K562 (cell line): ENCODE data around the gene B3GALT6. TPM values are rescaled to one million over a fixed set of nuclear protein-coding genes. Genes with fewer than 3 reads are reported as not detected.

ENCODE experiments used
- CBFA2T2 ChIP-seq: fragments of 450-650 bp; conservative IDR thresholded peaks from 2 replicates; pipeline ENCODE4 v1.6.1; 2017; ENCODE audit warnings: mild to moderate bottlenecking
- FOXA3 ChIP-seq, 2 experiments: fragments of 450-650 bp in 1 of 2; sonication (generic) in 1 of 2; formaldehyde crosslinking; IDR thresholded peaks in 1 of 2; conservative IDR thresholded peaks in 1 of 2; 2 replicates each; pipeline versions ENCODE4 v1.4.0 to v1.8.0; 2020 to 2022; ENCODE audit warnings: mild to moderate bottlenecking in 2 of 2, missing genetic modification reagents in 1 of 2
- GATAD2A ChIP-seq: fragments of 450-650 bp; IDR thresholded peaks from 2 replicates; pipeline ENCODE4 v1.6.1; 2017
- HDAC2 ChIP-seq: fragments of 450-650 bp; IDR thresholded peaks from 2 replicates; pipeline ENCODE4 v1.6.1; 2016; ENCODE audit warnings: mild to moderate bottlenecking
- HMG20A ChIP-seq: fragments of 450-650 bp; formaldehyde crosslinking; conservative IDR thresholded peaks from 2 replicates; pipeline ENCODE4 v1.4.0; 2020; ENCODE audit warnings: mild to moderate bottlenecking, mixed read lengths
- HMG20B ChIP-seq: fragments of 250-450 bp; sonication (Bioruptor Pico); IDR thresholded peaks from 2 replicates; pipeline ENCODE4 v1.5.0; 2021; ENCODE audit warnings: mild to moderate bottlenecking
- MAFK ChIP-seq: IDR thresholded peaks from 2 replicates; pipeline ENCODE4 v1.6.1; 2011; ENCODE audit warnings: low read length, improper control_type of control experiment
- NR1H2 ChIP-seq: sonication (generic); formaldehyde crosslinking; IDR thresholded peaks from 2 replicates; pipeline ENCODE4 v1.4.0; 2020; ENCODE audit warnings: mild to moderate bottlenecking, missing genetic modification reagents
- PCBP1 ChIP-seq: fragments of 200-400 bp; formaldehyde crosslinking; IDR thresholded peaks from 2 replicates; pipeline ENCODE4 v1.6.1; 2018; ENCODE audit warnings: mild to moderate bottlenecking, low read depth, low read length; ENCODE audit not compliant: poor library complexity, severe bottlenecking
- PCBP2 ChIP-seq: fragments of 200-400 bp; formaldehyde crosslinking; IDR thresholded peaks from 2 replicates; pipeline ENCODE4 v1.6.1; 2018; ENCODE audit warnings: low read length, low read depth, mild to moderate bottlenecking, moderate library complexity; ENCODE audit not compliant: poor library complexity, severe bottlenecking
- POLR2H ChIP-seq: IDR thresholded peaks from 2 replicates; pipeline ENCODE4 v1.6.1; 2016; ENCODE audit warnings: missing genetic modification characterization, low read depth, mild to moderate bottlenecking, control low read depth, missing compliant biosample characterization, moderate library complexity
- PPARD ChIP-seq: fragments of 250-450 bp; sonication (Bioruptor Pico); IDR thresholded peaks from 2 replicates; pipeline ENCODE4 v1.8.0; 2022; ENCODE audit warnings: inconsistent platforms, mild to moderate bottlenecking, moderate library complexity
- ZEB2 ChIP-seq: fragments of 450-650 bp; IDR thresholded peaks from 2 replicates; pipeline ENCODE4 v1.6.1; 2016
- ZNF12 ChIP-seq: sonication (generic); formaldehyde crosslinking; IDR thresholded peaks from 2 replicates; pipeline ENCODE4 v1.4.0; 2020; ENCODE audit warnings: mild to moderate bottlenecking, missing genetic modification reagents
- ZNF232 ChIP-seq: sonication (generic); formaldehyde crosslinking; IDR thresholded peaks from 2 replicates; pipeline ENCODE4 v1.8.0; 2022; ENCODE audit warnings: mild to moderate bottlenecking, missing genetic modification reagents
- polyA plus RNA-seq, 8 experiments: library from polyadenylated mRNA; depleted of rRNA in 4 of 8; stranded (reverse) in 5 of 8; unstranded in 3 of 8; fragments of >200 nt; fragmentation: Nextera tagmentation in 2 of 8; fragmentation: Illumina TruSeq in 1 of 8; extraction: Ambion mirVana in 2 of 8; extraction: Trizol in 1 of 8; gene quantifications; 2 replicates each; pipeline versions ENCODE4 v1.2.1 to v1.2.3, GENCODE V29; 2011 to 2014; ENCODE audit warnings: inconsistent platforms in 1 of 8, missing spikeins in 1 of 8
- total RNA-seq, 7 experiments: library from RNA; depleted of rRNA in 6 of 7; stranded (reverse); fragments of >200 nt in 6 of 7; fragmentation: Illumina TruSeq in 2 of 7; extraction: Trizol in 2 of 7; gene quantifications; 2 replicates each; pipeline versions ENCODE4 v1.2.1 to v1.2.3, GENCODE V29; 2011 to 2021; ENCODE audit warnings: low replicate concordance in 1 of 7
- TF ChIP-seq, protein P1 (sequence below): fragments of 200-600 bp; sonication (generic); IDR thresholded peaks from one replicate; pipeline ENCODE4 v1.6.1; 2012; ENCODE audit warnings: mild to moderate bottlenecking, low read depth, low read length, inconsistent platforms
- TF ChIP-seq, protein P2 (sequence below): sonication (generic); formaldehyde crosslinking; IDR thresholded peaks from 2 replicates; pipeline ENCODE4 v1.8.0; 2022; ENCODE audit warnings: mild to moderate bottlenecking, missing genetic modification reagents

Gene B3GALT6
- total and polyA plus RNA-seq, 9 of the 15 experiments (the other 6 are each of a cell fraction or from before 2014, with no cell fraction given) = 0.68 to 29.8 (median 9.9) TPM

DNA sequence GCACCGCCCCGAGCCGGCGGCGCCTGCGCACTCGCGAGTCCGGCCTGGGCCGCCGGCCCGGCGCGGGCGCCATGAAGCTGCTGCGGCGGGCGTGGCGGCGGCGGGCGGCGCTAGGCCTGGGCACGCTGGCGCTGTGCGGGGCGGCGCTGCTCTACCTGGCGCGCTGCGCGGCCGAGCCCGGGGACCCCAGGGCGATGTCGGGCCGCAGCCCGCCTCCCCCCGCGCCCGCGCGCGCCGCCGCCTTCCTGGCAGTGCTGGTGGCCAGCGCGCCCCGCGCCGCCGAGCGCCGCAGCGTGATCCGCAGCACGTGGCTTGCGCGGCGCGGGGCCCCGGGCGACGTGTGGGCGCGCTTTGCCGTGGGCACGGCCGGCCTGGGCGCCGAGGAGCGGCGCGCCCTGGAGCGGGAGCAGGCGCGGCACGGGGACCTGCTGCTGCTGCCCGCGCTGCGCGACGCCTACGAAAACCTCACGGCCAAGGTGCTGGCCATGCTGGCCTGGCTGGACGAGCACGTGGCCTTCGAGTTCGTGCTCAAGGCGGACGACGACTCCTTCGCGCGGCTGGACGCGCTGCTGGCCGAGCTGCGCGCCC lies at the start of gene B3GALT6 (continued):
- TF ChIP-seq, protein P1, sequence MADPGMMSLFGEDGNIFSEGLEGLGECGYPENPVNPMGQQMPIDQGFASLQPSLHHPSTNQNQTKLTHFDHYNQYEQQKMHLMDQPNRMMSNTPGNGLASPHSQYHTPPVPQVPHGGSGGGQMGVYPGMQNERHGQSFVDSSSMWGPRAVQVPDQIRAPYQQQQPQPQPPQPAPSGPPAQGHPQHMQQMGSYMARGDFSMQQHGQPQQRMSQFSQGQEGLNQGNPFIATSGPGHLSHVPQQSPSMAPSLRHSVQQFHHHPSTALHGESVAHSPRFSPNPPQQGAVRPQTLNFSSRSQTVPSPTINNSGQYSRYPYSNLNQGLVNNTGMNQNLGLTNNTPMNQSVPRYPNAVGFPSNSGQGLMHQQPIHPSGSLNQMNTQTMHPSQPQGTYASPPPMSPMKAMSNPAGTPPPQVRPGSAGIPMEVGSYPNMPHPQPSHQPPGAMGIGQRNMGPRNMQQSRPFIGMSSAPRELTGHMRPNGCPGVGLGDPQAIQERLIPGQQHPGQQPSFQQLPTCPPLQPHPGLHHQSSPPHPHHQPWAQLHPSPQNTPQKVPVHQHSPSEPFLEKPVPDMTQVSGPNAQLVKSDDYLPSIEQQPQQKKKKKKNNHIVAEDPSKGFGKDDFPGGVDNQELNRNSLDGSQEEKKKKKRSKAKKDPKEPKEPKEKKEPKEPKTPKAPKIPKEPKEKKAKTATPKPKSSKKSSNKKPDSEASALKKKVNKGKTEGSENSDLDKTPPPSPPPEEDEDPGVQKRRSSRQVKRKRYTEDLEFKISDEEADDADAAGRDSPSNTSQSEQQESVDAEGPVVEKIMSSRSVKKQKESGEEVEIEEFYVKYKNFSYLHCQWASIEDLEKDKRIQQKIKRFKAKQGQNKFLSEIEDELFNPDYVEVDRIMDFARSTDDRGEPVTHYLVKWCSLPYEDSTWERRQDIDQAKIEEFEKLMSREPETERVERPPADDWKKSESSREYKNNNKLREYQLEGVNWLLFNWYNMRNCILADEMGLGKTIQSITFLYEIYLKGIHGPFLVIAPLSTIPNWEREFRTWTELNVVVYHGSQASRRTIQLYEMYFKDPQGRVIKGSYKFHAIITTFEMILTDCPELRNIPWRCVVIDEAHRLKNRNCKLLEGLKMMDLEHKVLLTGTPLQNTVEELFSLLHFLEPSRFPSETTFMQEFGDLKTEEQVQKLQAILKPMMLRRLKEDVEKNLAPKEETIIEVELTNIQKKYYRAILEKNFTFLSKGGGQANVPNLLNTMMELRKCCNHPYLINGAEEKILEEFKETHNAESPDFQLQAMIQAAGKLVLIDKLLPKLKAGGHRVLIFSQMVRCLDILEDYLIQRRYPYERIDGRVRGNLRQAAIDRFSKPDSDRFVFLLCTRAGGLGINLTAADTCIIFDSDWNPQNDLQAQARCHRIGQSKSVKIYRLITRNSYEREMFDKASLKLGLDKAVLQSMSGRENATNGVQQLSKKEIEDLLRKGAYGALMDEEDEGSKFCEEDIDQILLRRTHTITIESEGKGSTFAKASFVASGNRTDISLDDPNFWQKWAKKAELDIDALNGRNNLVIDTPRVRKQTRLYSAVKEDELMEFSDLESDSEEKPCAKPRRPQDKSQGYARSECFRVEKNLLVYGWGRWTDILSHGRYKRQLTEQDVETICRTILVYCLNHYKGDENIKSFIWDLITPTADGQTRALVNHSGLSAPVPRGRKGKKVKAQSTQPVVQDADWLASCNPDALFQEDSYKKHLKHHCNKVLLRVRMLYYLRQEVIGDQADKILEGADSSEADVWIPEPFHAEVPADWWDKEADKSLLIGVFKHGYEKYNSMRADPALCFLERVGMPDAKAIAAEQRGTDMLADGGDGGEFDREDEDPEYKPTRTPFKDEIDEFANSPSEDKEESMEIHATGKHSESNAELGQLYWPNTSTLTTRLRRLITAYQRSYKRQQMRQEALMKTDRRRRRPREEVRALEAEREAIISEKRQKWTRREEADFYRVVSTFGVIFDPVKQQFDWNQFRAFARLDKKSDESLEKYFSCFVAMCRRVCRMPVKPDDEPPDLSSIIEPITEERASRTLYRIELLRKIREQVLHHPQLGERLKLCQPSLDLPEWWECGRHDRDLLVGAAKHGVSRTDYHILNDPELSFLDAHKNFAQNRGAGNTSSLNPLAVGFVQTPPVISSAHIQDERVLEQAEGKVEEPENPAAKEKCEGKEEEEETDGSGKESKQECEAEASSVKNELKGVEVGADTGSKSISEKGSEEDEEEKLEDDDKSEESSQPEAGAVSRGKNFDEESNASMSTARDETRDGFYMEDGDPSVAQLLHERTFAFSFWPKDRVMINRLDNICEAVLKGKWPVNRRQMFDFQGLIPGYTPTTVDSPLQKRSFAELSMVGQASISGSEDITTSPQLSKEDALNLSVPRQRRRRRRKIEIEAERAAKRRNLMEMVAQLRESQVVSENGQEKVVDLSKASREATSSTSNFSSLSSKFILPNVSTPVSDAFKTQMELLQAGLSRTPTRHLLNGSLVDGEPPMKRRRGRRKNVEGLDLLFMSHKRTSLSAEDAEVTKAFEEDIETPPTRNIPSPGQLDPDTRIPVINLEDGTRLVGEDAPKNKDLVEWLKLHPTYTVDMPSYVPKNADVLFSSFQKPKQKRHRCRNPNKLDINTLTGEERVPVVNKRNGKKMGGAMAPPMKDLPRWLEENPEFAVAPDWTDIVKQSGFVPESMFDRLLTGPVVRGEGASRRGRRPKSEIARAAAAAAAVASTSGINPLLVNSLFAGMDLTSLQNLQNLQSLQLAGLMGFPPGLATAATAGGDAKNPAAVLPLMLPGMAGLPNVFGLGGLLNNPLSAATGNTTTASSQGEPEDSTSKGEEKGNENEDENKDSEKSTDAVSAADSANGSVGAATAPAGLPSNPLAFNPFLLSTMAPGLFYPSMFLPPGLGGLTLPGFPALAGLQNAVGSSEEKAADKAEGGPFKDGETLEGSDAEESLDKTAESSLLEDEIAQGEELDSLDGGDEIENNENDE = no peak
- TF ChIP-seq HDAC2 = no peak
- TF ChIP-seq ZNF12 (CRISPR knock-in tag) = no peak
- no peak for TF ChIP-seq CBFA2T2
- TF ChIP-seq PCBP2 = no peak
- no peak for TF ChIP-seq ZNF232 (CRISPR knock-in tag)
- no peak for TF ChIP-seq HMG20A (CRISPR knock-in tag)
- TF ChIP-seq PPARD = no peak
- no peak for TF ChIP-seq PCBP1
- TF ChIP-seq ZEB2 = no peak
- no peak for TF ChIP-seq HMG20B (CRISPR knock-in tag)
- TF ChIP-seq POLR2H = no peak
- no peak for TF ChIP-seq NR1H2 (CRISPR knock-in tag)
- no peak for TF ChIP-seq MAFK
- TF ChIP-seq GATAD2A = no peak
- peak in 1 of 2 experiments; percentile 51; a peak in 1 of 4 replicates for TF ChIP-seq FOXA3 (CRISPR knock-in tag; conservative IDR thresholded peaks at IDR 0.05 in 1 of 2, IDR thresholded peaks at IDR 0.05 in 1 of 2)
- TF ChIP-seq, protein P2, sequence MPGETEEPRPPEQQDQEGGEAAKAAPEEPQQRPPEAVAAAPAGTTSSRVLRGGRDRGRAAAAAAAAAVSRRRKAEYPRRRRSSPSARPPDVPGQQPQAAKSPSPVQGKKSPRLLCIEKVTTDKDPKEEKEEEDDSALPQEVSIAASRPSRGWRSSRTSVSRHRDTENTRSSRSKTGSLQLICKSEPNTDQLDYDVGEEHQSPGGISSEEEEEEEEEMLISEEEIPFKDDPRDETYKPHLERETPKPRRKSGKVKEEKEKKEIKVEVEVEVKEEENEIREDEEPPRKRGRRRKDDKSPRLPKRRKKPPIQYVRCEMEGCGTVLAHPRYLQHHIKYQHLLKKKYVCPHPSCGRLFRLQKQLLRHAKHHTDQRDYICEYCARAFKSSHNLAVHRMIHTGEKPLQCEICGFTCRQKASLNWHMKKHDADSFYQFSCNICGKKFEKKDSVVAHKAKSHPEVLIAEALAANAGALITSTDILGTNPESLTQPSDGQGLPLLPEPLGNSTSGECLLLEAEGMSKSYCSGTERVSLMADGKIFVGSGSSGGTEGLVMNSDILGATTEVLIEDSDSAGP (CRISPR knock-in tag) = no peak
